Sigmoid colon (tissue), 4 donors: ENCODE measurements around the gene CDON.

Source experiments
- EP300 ChIP-seq, 4 donors: sonication (generic); formaldehyde crosslinking; IDR thresholded peaks; one replicate each; pipeline ENCODE4 v1.6.1; 2017; ENCODE audit warnings: antibody characterized with exemption in 4 of 4
- POLR2A ChIP-seq, 2 donors: fragments of 450-650 bp; IDR thresholded peaks; one replicate each; pipeline ENCODE4 v1.6.1; 2016; ENCODE audit warnings: antibody characterized with exemption in 2 of 2, mild to moderate bottlenecking in 2 of 2, moderate library complexity in 2 of 2
- POLR2AphosphoS5 ChIP-seq, 4 donors: sonication (generic); formaldehyde crosslinking; IDR thresholded peaks; one replicate each; pipeline ENCODE4 v1.6.1; 2017; ENCODE audit warnings: antibody characterized with exemption in 4 of 4
- TF ChIP-seq, protein P1 (sequence below), 4 experiments: fragments of 450-650 bp in 3 of 4; fragments of 200-600 bp in 1 of 4; IDR thresholded peaks; one replicate each; pipeline ENCODE4 v1.5.1; 2016 to 2019; ENCODE audit warnings: antibody characterized with exemption in 4 of 4, mild to moderate bottlenecking in 3 of 4, moderate library complexity in 2 of 4

DNA sequence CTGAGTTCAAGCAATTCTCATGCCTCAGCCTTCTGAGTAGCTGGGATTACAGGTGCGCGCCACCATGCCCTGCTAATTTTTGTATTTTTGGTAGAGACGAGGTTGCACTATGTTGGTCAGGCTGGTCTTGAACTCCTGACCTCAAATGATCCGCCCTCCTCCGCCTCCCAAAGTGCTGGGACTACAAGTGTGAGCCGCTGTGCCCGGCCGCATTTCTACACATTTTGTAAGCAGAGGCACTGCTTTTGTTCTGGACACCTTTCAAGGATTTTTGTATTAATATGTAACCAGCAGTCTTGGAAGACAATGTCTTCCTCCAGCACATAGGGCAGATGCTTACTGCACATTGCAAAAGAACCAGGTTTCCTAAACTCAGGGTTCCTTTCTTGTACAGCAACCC, 128.2 kb downstream of the CDON start:
- TF ChIP-seq, protein P1, sequence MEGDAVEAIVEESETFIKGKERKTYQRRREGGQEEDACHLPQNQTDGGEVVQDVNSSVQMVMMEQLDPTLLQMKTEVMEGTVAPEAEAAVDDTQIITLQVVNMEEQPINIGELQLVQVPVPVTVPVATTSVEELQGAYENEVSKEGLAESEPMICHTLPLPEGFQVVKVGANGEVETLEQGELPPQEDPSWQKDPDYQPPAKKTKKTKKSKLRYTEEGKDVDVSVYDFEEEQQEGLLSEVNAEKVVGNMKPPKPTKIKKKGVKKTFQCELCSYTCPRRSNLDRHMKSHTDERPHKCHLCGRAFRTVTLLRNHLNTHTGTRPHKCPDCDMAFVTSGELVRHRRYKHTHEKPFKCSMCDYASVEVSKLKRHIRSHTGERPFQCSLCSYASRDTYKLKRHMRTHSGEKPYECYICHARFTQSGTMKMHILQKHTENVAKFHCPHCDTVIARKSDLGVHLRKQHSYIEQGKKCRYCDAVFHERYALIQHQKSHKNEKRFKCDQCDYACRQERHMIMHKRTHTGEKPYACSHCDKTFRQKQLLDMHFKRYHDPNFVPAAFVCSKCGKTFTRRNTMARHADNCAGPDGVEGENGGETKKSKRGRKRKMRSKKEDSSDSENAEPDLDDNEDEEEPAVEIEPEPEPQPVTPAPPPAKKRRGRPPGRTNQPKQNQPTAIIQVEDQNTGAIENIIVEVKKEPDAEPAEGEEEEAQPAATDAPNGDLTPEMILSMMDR (IDR thresholded peaks at IDR 0.05) = no peak
- TF ChIP-seq POLR2AphosphoS5 (IDR thresholded peaks at IDR 0.05) (no peak), POLR2A (IDR thresholded peaks at IDR 0.05) (no peak), EP300 (IDR thresholded peaks at IDR 0.05) (no peak)
